GM18870 (cell line): Measurements from ENCODE around the gene GRAMD4.

Source experiments
- ATAC-seq: cut with Tn5 transposase; IDR thresholded peaks from one replicate; pipeline ENCODE4 v1.9.1; 2021; ENCODE audit warnings: moderate library complexity; ENCODE audit not compliant: unreplicated experiment

Gene GRAMD4

DNA sequence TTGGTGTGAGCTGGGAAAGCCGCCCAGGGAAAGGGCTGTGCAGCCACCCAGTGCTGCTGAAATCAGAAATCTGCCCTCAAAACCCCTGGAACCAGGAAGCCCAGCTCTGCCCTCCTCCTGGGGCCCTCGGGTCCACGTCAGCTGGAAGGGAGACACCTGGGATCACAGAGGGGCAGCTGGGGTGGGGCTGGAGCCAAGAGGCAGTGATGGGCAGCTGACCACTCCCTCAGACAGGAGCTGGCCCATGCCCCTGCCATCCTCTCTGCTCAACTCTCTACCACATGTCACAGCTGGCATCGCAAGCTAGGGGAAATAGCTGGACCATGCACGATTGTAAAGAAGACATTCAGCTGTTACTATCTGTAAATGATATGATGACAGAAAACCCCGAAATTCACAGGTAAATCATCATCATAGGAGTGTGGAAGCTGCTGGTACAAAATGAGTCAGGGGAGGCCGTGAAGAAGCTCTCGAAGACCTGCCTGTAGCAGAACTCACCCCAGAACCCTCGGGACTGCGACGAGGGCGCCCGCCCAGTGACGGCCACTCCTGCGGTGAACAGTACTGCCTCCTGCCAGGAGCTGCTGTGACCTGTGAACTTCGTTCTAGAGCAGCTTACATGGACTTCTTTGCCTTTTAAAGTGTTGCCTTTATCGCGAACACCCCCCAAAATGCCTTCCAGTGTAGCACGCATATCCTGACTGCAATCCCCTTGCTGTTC is 62.0 kb downstream of the GRAMD4 start:
- no peak for ATAC-seq

DNA sequence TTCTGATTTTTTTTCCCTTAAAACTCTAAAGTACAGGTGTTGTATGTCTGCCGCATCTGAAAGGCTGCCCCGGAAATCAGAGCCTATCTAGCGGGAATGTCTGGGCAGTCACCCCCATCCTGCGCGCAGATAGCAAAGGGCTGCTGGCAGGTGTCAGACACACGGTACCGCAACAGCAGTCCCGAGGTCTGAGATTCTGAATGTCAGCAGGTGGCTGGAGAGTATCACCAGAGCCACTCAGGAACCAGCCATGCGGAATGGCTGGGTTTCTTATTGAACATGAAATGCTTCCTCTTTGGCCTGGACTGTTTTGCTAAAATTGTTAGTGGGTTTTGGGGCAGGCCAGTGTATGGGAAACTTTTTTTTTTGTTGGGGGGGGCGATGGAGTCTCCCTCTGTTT is 64.5 kb downstream of the GRAMD4 start:
- no peak for ATAC-seq

DNA sequence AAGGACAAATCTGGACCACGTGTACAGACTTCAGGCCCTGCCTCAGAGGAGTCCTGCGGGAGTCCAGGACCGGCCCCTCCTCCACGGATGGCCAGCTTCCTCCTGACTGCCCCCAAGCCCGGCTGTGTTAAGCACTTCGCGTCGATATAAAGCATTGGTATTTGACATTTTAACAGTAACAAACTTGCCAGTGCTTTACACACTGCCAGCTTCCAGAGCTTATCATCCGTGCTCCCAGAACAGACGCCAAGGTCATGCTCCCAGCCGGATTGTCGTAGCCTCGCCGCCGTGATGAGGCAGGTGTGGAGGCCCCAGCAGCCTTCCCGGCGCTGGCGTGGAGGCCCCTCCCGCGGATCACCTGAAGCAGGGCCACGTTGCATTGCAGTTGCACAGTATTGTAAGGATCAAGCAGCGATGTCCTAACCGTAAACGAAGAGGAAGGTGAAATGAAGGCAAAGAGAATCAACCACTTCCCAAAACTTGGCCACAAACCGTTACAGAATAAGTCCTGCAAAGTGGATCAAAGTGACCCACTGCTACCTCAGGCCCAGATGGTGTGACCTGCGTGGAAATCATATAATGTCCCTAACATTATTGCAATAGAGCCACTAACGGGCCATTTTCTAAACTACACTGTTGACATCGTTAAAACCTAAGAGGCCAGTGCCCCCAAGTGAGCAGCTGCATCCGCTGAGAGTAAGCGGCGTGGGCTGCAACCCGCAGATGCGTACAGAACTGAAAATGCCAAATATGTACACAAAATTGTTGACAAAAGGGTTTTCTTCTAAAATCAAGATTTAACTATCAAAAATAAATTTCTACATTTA is 66.2 kb downstream of the GRAMD4 start:
- no peak for ATAC-seq

DNA sequence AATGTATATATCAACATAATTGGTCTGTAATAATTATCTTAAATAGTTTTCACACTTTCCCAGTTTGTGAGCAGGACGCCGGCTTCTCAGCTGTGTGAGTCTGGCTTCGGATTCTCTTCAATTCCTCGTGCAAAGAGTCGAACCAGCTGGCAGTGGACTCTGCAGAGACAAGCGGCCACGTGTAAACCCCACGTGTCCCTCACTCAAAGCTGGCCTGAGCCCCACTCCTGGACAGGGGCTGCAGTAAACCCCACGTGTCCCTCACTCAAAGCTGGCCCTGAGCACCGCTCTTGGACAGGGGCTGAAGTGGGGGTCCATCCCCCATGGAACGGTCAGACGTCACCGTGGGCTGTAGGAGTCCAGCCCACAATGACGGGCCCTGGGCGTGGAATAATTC is 66.9 kb downstream of the GRAMD4 start:
- ATAC-seq: no peak

DNA sequence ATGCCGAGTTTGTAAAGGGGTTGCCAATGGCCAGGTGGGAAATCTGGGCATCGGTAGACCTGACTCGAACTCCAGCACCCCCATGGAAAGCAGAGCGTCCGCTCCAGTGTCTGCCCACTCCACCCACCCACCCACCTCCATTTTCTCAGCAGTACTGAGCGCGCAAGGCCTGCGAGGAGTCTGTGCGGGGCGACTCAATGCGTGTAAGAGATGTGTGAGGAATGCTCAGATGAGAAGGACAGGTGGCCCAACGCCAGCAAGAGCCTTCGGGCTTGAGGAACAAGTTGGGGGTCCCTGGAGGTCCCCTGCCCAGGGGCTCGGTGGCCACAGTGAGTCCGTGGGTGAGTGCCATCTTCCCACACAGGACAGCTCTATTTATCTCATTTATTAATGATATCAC is 67.3 kb downstream of the GRAMD4 start:
- ATAC-seq: no peak

DNA sequence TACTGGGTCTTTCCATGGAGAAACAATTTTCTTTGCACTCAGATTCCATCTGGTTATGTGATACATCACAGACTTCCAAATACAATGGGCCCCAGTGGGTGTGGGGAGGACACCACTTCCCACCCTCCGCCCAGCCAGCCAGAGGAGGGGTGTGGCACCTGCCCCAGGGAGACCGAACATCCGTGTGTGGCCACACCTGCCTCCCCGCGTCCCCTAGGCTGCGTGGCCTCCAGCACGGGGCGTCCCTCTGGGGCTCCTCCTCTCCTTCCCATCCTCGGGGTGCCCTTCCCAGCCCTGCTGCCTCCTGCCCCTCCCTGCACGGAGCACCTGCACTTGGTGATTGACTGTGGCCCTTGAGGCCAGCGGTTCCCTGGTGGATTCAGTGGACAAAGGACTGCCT is 68.8 kb downstream of the GRAMD4 start:
- ATAC-seq: no peak

DNA sequence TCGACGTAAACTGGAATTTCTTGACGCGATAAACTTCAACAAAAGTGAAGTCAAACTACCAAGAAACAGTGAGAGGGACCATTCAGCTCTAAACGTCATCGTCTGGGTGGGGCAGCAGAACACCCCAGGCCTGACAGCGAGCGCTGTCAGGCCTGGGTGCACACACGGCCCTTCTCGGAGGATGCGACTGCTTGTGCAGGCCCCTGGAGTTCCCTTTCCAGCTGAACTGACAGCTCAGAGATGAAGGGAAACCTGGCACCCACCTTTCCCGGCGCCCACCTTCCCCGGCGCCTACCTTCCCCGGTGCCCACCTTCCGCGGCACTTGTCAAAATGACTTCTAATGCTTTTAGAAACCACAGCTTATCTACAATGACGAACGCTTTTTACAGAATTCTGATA is 70.0 kb downstream of the GRAMD4 start:
- no peak for ATAC-seq

DNA sequence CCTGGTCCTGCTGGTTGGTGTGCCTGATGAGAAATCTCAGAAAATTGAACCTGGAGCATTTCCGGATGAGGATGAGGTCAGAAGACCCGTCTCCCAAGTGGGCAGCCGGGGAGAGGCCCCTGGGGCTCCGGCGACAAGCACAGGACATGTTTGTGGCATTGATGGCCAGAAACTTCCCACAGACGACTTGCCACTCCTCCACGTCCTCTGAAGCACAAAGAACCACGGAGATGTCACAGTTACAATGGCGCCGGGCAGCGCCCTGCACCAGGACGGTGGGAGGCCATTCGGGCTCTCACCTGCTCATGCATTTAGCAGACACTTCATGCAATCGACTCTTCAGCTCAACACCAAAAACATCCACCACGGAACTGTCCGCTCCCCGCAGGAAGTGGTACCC is 71.4 kb downstream of the GRAMD4 start:
- no peak for ATAC-seq

DNA sequence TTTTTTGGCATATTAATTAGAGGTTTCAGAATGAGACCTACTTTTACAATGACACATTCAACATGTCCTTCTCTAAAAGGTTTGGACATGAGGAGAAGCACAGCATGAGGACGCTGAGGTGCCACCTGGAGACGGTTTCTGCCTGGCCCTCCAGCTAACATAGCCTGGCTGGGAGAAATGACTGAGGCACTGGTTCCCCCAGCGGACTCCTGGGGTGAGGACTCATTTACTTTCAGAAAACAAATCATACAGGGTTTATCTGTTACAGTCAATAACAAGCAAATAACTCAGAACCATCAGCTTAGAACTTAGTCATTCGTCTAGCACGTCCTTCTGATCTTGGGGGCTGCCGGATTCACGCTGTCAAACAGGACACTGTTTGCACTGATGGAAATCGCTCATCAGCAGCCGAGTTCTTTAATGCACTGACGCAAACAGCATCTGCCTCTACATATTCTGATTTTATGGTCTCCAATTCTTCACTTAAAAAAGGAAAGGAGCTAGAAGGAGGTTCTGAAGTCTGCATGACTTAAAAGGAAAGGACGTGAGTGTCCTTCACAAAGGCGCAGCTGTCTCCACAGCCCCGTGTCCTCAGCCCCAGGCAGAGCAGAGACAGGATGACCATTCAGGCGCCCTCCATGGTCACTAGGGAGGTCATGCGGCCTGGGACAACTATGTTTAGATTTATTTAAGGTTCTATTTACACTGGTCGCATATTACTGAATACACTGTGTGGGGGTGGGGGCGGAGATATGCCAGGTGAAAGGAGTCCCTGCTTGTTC is 73.6 kb downstream of the GRAMD4 start:
- no peak for ATAC-seq

DNA sequence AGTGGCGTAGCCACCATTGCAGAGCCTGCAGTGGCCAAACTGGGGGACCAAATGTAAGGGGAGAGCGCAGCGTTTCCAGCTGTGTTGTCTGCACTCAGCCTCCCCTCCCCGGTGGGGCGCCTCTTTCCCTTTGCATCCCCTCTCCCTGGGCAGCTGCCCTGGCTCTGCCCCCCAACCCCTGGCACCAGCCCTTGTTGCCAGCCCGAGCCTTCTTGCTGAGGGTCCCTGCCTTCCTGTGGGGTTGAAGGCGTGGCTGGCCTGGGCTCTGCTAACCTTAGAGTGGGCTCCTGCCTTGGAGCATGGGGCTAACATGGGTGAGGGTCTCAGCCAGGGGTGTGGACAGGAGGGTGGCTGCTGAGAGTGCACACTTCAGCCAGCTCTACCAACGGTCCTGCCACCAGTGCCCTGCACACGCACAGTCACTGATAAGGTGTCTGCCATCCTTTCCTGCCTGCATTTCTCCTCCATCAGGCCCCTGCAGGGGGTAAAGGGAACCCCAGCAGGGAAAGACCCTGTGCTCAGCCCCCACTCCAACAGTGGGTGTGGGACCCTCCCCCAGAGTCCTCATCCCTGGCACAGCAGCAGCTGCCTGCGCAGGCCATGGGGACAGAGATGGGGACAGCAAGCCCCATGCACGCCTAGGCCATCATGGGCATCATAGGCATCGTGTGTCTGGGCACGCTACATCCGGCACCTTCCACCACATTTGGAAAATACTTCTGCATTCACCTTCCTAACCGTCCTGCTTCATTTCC is 74.4 kb downstream of the GRAMD4 start:
- ATAC-seq: no peak

DNA sequence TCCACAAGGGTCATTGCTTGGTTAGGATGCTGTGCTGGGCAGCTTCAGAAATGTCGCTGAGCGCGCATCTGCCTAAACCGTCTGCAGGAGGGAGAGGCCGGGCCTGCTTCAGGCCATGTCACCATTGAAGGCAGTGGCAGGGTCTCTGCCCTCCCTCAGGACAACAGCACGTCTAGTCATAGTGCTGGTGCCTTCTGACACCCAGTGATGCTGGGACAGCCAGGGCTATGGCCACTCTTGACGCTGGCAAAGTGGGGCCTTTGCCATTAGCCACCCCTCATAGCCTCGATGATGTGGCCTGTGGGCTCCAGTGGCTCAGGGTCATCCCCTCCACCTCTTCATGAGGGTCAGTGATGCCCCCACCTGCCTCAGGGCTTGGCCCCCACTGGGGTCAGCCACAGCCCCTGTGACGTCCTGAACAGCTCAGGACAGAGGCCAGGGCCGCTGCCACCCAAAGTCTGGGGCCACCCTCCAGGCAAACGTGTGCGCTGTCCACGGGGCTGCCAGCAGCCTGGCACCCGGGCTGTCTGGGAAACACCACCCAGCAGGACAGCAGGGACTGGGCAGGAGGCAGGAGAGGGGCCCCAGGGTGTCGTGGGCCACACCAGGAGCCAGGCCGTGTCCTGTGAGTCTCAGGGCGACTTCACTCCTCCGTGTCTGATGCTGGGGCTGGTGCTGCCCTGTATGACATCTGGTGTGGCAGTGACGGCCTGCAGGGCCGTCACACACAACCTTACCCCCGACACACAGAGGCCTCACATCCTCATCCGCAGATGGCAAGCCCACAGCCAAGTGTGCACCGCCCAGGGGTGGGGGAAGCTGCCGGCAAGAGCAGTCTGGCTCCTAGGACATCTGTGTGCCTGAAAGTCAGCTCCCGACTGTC is 75.4 kb downstream of the GRAMD4 start:
- no peak for ATAC-seq

DNA sequence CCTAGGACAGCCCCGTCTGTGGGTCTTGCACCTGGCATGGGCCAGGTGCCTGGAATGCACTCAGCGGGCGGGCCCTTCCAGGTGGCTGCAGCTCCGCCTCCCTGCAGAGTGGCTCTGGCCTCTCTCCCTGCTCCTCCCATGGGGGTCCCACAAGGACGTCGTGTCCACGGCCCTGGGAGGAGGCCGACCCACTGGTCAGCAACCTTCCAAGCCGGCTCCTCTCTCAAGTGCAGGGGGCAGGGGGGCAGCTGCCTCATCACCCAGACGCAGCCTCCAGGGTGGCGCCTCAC is 76.0 kb downstream of the GRAMD4 start:
- no peak for ATAC-seq

DNA sequence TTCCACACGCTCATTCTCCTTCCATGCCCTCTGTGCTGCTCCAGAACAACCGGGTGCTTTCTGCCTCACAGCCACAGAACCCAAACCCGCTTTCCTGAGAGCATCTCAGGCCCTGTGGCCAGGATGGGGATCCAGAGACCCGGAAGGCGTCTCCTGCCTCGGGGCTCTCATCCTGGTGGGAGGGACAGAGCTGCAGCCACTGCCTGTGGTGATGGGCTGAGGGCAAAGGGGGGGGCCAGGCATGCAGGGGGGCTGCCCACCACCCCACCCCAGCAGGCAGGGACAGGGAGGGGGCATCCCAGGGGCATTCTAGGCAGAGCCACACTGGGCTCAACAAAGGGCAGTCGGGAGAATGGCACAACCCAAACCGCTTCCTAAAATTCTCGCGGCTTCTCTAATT is 76.4 kb downstream of the GRAMD4 start:
- ATAC-seq: no peak

DNA sequence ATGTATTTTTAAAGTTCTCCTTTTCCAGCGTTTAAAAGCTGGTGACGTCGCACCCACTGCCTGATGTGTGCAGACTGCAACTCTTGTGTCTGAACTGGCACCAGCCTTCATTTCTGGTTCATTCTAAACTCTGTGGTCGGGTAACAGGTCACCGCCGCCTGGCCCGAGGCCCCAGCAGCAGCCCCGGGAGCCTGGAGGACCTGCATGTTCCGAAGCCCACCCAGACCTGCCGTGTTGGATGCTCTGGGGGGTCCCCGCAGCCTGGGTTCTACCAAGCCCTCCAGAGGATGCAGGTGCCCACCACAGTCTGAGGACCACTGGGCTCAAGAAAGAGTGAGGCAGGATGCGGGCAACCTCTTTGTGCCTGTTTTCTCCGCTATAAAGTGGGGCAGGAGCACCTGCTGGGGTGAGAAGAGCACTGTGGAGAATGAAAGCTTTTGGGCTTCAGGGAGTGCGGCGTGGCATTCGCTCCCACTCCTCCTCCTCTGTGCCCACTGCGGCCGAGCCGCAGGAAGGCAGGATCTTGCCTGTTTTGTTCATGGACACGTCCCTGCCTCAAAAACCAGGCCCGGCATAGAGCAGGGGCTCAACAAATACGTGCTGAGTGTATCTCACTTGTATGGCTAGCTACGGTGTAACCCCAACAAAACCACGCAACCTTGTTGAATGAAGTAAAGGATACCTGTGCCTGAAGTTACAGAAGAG is 77.8 kb downstream of the GRAMD4 start:
- ATAC-seq: no peak

DNA sequence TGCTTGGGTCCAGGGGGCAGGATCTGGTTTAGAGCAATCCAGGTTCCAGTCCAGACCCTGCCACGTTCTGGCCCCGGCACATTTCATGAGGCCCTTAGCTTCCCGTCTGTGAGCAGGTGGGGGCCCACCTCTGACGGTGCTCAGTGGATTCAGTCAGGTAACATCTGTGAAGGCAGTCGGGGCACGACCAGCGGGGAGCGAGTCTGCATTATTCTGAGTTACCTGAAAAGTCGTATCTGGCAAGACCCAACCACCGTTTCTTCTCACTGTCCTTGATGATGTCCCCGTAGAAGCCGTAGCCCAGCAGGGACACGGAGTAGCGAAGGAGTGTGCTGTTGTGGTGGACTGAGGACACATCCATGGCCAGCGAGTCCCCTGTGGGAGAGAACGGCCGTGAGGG is 78.9 kb downstream of the GRAMD4 start:
- ATAC-seq: no peak

DNA sequence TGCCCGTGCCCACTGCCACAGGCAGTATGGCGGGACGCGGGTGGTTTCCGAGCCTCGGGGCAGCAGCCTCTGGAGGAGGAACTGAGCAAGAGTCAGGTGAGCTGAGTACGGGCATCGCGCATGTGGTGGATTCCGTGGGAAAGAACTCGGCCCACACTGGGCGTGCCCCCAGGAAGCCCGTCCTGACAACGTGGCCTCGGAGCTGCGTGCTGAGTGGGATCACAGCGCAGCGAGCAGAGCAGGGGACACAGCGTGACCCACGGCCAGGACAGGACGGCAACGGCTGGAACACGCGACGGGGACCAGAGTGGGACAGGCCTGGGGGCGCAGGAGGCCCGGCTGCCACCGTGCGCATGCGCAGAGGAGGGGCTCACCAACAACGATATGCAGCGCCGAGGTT is 81.1 kb downstream of the GRAMD4 start:
- ATAC-seq: no peak

DNA sequence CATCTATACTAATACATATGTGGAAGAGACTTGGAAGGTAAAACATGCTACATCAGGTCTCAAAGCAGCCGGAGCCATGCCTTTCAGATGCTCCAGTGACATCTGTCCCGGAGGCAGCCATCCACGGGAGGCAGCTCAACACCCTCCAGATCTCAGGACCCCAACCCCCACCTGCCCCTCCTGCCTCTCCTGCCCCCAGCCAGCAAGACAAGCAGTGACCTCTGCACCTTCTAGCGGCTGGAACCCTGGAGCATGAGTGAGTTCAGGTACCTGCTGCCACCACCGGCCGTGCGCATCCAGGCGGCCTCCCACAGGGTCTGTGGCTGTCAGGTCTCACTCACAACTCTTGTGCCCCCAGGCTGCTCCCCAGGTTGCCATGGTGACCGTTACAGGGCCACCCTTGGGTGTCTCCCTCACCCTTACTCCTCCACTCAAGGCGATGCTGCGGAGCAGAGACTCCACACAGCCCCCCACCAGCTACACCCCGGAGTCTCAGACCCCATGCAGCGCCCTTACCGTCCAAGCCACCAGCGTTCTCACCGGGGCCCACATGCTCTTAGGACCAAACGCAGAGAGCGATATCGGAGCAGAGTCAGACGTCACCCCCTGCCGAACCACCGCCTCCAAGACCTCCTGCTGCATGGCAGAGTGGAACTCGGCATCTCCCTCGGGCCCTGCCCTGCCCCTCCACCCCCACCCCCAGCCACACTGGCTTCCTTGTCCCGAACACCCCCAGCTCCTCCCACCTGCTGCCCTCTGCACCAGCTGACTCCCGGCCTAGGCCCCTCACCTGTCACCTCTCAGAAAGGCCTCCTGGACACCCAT is 83.2 kb downstream of the GRAMD4 start:
- ATAC-seq: no peak

DNA sequence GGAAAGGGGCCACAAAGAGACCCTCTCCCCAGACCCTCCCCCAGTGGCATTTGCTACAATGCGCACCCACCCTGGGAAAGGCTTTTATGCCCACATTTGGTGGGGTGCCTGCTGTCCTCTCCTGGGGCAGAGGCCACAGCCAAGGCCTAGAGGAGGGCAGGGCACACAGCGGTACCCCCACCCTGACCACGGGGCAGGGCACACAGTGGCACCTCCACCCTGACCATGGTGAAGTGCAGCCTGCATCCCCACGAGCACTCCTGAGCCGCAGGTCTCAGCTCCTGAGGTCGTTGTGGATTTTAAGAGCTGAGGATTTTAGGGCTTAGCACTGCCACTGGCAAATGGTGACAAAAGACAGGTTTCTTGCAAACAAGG is 83.8 kb downstream of the GRAMD4 start:
- no peak for ATAC-seq

DNA sequence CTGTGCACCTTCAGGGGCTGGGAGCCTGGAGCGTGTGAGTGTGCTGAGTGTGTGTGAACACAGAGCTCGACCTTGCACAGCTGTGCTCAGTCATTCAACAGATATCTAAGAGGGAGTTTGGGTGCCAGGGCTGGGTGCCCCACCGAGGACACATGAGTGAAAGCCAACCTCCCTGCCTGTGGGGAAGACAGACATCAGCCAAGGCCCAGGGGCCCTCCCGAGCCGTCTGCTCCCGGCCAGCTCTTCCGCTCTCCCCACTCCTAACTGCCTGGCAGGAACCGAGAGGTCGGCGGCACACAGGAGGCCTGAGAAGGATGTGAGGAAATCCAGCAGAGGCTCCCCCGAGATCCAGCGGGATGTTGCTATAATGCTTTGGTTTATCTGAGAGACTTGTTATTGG is 85.9 kb downstream of the GRAMD4 start:
- no peak for ATAC-seq
